ENCODE measurements around the gene ALDH18A1.

GRCh38 chr10:95693071-95693667, 36.7 kb upstream of the ALDH18A1 start:
- TF ChIP-seq EZH2phosphoT487 (IDR thresholded peaks at IDR 0.05; ENCODE audit: insufficient read depth, low read depth) (no peak), EZH2 (IDR thresholded peaks at IDR 0.05; ENCODE audit: insufficient read depth, poor library complexity, severe bottlenecking) (no peak)
